ENCODE measurements around the gene PTPRM.

Gene PTPRM

GRCh38 chr18:8380006-8380405, 812.9 kb downstream of the PTPRM start:
- H3K4me3 ChIP-seq (replicated peaks in 1 of 2; ENCODE audit: low read depth in 2 of 2, low read length in 2 of 2), result no peak overlapping the region
- no peak for DNase-seq (ENCODE audit: low read depth in 2 of 2)
- TF ChIP-seq CTCF (IDR thresholded peaks at IDR 0.05; ENCODE audit: low read depth, low read length), result no peak

GRCh38 chr18:8380926-8381325, 813.8 kb downstream of the PTPRM start:
- no peak for DNase-seq (ENCODE audit: low read depth in 2 of 2)
- TF ChIP-seq CTCF (IDR thresholded peaks at IDR 0.05; ENCODE audit: low read depth, low read length), result no peak
- no peak overlapping the region for H3K4me3 ChIP-seq (replicated peaks in 1 of 2; ENCODE audit: low read depth in 2 of 2, low read length in 2 of 2)

GRCh38 chr18:8381821-8382459, 814.8 kb downstream of the PTPRM start:
- TF ChIP-seq CTCF (IDR thresholded peaks at IDR 0.05; ENCODE audit: low read depth, low read length), result no peak
- no peak overlapping the region for H3K4me3 ChIP-seq (replicated peaks in 1 of 2; ENCODE audit: low read depth in 2 of 2, low read length in 2 of 2)
- DNase-seq (ENCODE audit: low read depth in 2 of 2), result peak in 1 of 2 donors; percentile 42

- no peak for TF ChIP-seq CTCF (IDR thresholded peaks at IDR 0.05; ENCODE audit: low read depth, low read length)
- no peak overlapping the region for H3K4me3 ChIP-seq (replicated peaks in 1 of 2; ENCODE audit: low read depth in 2 of 2, low read length in 2 of 2)
- DNase-seq (ENCODE audit: low read depth in 2 of 2), result no peak
Observed at GRCh38 chr18:8385400-8385799, 818.3 kb downstream of the PTPRM start.

- no peak overlapping the region for H3K4me3 ChIP-seq (replicated peaks in 1 of 2; ENCODE audit: low read depth in 2 of 2, low read length in 2 of 2)
- no peak for DNase-seq (ENCODE audit: low read depth in 2 of 2)
- TF ChIP-seq CTCF (IDR thresholded peaks at IDR 0.05; ENCODE audit: low read depth, low read length), result no peak
Observed at GRCh38 chr18:8386669-8387380, 819.7 kb downstream of the PTPRM start.

GRCh38 chr18:8389391-8390340, 822.5 kb downstream of the PTPRM start:
- peak; percentile 83 to 88 for DNase-seq (ENCODE audit: low read depth in 2 of 2)
- H3K4me3 ChIP-seq (replicated peaks in 1 of 2; ENCODE audit: low read depth in 2 of 2, low read length in 2 of 2), result no peak overlapping the region
- TF ChIP-seq CTCF (IDR thresholded peaks at IDR 0.05; ENCODE audit: low read depth, low read length), result peak; percentile 95
